Measurements from ENCODE around the gene LIPC.

LIPC gene

DNA sequence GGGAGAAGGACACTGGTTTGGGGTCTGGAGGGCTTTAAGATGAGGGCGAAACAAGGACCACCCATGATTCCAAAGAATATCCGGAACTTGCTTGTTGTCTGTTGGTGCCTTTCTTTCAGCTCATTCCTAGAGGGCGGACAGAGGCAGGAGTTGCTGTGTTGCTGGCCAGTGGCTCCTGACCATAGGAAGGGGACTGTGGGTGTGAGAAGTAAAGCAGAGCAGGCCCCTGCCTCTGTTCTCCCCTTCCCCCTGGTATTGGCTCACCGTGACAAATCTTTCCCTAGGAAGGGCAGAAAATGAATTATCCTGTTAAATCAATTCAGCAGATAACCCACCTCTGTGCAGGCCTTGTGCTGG lies 89.1 kb downstream of the LIPC start:
- no peak for DNase-seq

DNA sequence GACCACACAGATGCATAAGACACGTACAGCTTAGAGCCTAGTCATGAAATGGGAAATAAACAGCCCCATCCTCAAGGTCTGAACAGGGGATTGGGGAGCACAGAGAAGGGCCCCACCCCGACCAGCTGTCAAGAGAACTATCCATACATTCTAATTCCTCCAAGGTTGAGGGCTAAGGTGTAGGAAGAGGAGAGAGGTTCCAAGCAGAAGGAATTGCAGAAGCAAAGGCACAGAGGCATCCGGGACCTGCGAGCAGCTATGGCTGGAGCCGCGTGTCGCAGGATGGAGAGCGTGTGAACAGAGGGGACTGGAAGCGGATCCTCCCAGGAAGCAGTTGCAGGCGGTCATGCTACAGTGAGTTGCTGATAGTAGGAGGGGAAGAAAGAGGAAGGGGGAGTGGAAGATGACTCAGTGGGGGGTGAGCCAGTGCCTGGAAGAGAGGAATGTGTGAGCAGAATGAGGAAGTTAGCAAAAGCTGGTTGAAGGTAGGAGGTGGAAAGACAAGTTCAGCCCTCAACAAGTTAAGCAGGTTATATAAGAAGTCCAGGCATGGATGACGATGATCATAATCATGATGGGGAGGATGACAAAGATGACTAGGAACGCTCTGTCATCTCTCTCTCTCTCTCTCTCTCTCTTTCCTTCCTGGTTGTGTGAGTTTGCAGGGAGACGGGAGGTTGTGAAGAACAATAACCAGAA lies 89.7 kb downstream of the LIPC start:
- DNase-seq, result no peak

DNA sequence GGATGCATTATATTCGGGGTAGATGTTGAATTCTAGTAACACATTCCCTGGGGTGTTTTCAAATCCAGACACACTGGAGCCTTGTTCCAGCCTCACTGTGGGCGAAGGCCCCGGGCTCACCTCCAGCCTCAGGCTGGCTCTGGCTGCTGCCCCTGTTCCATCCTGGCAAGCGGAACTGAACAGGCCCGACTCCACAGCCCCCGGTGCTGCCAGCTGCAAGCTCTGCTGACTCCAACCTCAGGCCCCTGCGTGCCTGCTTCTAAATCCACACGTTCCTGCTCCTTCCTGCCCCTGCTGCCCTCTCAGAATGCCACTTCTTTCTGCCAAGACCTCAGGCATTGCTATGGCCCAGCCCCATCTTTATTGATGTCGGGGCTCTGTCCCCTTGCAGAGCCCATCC lies 90.6 kb downstream of the LIPC start:
- no peak for DNase-seq

DNA sequence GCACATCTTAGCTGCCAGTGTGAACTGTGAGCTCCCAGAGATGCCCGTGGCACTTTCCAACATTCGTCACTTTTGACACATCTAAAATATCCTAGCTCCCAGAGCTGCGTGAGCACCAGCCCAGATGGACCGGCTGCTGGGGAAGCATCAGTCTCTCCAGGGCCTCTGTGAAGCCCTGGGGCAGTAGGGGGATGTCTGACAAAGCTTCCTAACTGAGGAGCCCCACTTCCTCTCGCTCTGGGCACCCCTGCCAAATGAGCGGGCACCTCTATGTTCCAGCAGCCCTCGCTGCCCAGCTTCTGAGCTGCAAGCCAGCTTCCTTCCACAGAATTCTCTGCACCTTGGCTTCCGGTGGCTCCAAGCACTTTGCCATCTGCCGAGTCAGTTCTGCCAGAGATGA lies 91.1 kb downstream of the LIPC start:
- no peak for DNase-seq

DNA sequence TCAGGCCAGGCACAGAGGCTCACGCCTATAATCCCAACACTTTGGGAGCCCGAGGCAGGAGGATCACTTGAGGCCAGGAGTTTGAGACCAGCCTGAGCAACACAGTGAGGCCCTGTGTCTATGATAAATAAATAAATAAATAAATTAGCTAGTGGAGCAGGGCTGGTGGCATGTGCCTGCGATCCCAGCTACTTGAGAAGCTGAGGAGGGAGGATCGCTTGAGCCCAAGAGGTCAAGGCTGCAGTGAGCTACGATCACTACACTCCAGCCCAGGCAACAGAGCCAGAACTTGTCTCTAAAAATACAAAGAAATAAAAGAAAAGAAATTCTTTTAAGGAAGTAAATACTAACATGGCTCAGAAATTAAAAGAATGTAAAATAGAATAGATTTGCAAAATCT lies 91.8 kb downstream of the LIPC start:
- no peak for DNase-seq

DNA sequence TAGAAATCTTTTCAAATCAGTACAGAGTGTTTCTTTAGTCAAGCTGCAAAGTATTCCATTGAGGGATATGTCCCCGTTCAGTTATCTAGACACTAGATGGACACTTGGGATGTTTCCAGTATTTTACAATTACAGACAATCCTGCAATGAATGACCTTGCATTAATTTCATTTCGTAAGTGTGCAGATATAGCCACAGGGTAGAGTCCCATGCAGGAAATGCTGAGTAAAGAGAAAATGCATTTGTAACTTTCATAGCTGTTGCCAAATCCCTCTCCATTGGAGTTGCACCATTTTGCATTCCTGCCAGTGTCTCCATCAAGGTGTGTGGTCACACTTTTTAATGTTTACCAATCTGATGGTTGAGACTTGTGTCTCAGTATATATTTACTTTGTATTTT lies 92.5 kb downstream of the LIPC start:
- no peak for DNase-seq

DNA sequence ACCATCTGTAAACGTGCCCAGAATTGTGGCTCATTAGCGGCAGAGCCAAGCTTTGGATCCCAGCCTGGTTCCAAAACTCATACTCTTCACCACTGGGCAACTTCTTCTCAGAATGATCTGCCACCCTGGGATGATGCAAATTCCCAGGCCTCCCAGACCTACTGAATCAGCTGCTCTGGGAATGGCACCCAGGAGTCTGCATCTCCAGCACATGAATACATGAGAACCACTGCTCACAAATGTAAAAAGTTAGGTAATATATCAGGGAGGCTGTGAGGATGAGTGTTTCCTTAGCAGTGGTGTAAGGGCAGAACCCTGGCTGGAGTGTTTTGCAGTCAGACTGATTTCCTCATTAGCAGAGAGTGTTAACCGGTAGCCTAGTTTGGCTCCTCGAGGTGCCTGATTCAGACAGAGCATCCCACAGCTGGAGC lies 94.2 kb downstream of the LIPC start:
- DNase-seq, result no peak

DNA sequence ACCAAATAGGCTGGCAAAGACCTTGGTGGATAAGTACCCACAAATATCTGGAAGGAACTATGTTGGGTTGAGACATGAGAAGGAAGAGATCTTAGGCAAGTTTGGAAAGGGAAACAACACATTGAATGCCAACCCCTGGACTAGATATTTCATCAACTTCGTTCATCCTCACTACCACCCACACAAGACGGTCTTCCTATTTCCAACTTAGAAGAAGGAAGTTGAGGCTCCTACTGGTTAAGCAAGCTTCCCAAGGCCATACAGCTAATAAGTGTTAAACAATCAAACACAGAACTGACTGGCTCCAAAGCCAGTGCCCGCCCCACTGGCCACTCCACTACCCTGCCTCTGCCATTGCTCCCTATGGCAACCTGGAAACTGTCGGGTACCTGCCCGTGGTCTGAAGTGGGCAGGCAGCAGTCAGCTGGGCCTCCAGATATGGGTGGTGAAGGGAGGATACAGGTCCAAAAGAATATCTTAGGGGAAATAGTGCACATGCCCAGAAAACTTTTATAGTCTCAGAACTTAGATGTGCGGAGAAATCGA lies 94.9 kb downstream of the LIPC start:
- DNase-seq, result no peak

DNA sequence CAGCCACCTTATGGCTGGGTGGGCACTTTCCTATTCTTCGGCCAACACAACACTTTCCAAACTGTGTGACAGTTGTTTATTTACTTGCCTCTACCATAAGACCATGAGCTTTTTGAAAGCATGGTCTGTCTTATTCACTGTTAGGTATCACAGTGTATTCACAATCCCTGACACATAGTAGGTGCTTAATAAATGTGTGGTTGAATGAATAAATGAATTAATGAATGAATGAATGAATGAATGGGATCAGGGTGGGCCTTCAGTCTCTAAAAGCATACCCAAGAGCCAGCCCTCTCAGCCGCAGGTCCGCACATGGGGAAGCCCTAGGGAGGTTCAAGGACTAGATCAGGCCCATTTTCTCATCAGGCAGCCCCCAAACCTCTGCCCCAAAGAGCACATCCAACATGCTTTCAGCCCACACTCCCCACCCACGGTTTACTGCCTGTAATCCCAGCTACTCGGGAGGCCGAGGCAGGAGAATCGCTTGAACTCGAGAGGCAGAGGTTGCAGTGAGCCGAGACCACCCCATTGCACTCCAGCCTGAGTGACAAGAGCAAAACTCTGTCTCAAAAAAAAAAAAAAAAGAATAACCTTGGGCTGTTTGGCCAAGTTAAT lies 95.9 kb downstream of the LIPC start:
- no peak for DNase-seq

DNA sequence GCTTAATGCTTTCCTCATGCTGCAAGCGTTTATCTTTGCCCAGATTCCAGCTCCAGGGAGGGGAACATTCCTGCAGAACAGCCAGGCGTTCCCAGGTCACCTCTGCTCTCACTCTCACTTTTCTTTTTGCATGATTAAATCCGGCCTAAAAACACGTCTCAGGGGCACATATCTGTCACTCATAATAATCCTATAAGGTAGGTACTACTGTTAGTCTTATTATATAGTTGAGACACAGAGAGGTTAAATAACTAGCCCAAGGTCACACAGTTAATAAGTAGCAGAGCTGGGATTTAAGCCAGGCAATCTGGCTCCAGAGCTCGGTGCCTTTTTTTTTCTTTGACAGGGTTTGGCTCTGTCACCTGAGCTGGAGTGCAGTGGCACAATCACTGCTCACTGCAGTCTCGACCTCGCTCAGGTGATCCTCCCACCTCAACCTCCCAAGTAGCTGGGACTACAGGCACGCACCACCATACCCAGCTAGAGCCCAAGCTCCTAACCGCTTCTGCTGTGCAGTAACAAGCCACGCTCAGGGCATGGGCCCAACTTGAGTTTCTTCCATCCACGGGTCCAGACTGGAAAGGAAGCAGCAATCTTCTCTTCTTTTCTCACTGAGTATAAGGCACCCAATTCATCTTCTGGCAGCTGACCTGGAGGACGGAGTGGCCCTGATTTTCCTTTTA lies 96.5 kb downstream of the LIPC start:
- DNase-seq, result no peak

DNA sequence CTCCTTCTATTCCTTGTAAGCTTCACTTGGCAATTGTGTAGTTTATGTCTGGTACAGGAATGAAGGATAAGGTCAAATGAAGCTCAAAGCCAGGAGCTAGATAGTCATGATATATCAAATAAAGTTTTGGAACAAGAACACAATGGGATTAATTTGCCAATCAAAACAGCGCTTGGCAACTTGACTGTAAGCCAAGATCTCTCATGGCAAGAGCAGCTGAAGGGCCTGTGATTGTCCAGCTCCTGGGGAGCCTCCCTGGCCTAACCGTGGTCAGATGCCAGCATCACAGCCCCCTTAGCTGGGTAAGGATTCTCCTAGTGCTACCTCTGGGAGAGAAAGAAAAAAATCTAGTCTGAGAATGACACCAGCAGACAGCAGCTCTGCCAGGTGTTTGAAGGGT lies 97.2 kb downstream of the LIPC start:
- no peak for DNase-seq

DNA sequence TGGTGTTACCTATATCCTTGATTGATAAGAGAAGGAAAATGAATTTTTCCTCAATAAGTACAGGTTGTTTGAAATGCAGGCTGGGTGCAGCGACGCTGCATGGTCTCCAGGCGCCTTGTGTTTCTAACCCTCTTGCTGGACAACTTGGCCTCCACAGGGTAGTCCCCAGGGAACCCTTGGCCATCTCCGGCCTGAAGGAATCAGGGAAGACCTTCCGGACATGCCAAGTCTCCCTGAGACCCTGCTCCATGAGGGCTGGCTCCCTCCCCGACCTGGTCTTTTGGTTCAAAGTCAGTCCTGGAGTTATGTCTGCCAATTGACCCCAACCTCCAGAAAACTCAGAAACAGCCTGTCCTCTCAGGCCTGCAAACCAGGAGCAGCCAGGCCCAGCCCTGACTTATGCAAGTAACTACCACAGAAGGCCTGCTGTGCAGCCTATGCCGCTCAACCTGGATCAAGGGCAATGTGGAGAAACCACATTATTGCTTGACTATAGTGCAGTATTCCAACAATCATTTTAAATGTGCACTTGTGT lies 98.3 kb downstream of the LIPC start:
- DNase-seq, result no peak

DNA sequence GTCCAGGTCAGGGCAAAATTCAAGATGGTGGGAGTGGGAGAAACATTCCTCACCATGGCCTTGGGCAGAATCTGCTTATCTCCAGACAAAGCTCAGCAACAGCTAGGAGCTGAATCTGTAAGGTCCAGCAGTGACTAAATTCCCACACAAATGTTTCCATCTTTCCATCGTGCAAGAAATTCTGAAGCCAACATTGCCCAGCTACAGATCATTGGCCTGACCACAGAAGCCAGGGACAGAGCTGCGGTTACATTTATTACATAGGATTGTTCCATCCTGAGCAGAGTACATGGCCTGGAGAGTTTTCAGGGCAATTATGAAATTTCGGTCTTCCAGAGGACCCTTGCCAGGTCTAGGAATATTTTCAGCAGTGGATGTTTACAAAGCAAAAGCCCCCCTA lies 100.3 kb downstream of the LIPC start:
- DNase-seq, result no peak

DNA sequence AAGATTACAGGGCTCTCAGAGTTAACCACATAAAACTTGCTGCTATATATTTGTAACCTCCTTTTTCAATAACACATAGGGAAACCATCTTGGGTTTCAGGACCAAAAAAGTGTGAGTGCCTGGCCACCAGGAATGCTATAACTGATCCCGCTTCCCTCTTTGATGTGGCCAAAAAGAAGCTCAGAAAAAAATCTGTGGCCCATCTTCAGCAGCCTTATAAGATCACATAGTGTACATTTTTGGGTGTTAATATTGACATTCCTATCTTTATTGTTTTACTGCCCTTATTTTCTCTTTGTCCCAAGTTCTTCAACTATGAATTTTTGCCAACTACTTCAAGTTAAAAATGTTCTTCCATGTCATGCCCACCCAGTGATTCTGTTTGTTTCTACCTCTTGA lies 102.8 kb downstream of the LIPC start:
- no peak for DNase-seq

DNA sequence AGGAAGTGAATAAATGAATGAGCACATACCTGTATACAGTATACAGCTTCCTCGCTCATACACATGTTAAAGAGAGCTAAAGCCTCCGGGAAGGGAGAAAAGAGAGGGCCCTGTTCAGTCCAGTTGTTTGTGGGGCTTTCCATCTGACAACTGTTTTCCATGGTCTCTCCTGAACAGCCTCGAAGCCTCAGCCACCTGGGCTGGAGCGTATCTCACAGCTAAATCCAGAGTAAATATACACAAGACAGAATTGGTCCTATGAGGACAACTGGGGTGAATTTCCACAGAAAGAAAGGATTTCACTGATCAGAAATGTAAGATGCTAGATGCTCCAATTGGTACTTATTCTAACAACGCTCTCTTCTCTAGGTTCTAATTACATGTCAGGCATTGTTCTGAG lies 103.5 kb downstream of the LIPC start:
- no peak for DNase-seq

DNA sequence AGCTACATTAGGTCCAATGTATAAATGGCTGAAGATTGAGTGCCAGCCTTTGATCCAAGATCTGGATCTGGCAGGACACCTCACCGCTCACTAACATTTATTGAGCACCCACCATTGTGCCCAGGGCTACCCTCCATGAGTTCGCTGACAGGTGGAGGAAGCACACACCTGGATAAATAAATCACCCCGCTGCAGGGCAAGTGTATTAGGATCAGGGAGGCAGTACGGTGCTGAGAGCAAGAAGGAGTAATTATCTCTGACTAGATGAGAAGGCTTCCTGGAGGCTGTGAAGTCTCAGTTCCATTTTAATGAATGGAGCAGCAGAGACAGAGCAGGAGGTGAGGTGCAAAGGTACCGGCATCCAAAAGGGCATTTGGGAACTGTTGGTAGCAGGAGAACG lies 104.1 kb downstream of the LIPC start:
- no peak for DNase-seq

DNA sequence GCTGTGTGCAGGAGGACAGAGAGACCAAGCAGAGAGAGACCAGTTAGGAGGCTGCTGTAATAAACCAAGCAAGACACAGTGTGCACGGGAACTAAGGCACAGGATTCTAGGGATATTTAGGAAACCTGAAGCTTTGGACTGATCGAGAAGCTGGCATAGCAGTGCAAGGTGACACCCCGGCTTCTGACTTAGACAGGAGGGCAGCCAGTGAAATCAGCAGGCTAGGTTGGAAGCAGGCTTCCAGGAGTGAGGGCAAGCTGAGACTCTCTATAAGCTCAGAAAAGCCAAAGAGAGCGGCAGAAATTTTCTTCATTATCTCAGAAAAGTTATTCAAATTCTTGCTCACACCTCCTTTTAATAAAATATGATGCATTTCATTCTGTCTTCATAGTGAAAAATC lies 104.6 kb downstream of the LIPC start:
- no peak for DNase-seq

DNA sequence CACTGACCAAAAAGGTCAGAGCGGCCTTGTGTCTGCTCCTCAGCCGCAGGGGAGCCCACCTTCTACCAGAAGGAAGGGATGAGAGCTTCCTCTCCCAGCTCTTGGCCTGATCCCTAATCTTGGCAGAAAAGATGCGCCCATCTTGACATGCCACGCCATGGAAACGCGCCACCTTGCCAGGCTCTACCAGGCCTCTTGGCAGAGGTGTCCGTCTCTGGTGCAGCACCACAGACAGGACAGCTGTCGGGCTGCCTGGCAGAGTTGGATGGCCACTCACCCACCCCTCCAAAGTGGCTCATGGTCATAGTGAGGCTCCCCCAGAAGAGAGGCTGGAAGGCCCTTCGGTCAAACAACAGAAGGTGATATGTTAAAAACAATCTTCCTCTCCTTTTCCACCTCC lies 105.2 kb downstream of the LIPC start:
- DNase-seq, result no peak

DNA sequence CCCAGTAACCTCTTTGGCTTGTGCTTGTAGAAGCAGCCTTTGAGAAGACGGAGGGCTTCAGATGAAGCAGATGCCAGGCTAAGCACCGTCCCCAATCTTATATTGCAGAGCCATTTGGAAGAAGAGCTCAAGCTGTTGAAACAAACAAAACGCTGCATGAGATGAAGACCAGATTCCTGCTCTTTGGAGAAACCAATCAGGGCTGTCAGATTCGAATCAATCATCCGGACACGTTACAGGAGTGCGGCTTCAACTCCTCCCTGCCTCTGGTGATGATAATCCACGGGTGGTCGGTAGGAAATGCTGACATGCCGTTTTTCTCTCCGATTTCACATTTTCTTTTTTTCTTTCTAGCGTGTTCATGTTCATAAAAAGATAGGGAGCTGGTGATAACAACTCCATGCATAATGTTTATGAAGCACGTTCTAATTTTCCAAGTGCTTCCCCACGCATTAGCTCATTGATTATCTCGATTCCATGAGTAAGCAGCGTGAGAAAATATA lies 106.5 kb downstream of the LIPC start:
- no peak for DNase-seq

DNA sequence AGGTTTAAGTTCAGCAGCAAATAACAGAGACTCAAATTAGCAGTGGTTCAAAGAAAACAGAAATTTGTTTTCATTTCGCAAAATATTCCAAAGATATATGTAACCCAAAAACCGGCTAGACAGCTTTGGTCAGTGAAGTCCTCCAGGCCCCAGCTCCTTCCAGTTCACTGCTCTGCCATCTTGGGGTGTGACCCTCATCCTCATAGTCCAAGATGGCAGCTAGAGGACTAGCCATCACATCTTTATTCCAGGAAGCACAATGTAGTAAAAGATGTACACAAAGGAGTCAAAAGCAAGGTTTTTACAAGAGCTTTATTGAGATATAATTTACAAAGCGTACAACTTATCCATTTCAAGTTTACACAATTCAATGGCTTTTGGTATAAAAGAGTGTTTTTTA lies 107.1 kb downstream of the LIPC start:
- no peak for DNase-seq

DNA sequence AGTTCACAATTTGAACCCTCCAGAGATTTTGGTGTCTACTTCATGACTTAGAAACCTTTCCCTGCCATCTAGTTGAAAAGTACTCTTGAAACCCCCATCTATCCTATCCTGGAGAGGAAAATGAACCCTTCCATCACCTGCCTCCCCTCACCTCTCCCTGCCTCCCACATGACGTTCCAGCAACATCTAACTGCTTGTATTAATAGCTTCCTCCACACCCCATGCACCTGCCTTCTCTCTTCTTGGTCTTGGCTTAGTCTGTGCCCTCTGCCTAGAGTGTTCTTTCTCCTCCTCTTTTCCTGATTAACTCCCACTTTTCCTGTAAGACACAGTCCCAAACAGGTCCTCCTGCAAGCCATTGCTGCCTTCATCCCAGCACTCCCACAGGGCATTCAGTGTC lies 107.8 kb downstream of the LIPC start:
- DNase-seq, result no peak

DNA sequence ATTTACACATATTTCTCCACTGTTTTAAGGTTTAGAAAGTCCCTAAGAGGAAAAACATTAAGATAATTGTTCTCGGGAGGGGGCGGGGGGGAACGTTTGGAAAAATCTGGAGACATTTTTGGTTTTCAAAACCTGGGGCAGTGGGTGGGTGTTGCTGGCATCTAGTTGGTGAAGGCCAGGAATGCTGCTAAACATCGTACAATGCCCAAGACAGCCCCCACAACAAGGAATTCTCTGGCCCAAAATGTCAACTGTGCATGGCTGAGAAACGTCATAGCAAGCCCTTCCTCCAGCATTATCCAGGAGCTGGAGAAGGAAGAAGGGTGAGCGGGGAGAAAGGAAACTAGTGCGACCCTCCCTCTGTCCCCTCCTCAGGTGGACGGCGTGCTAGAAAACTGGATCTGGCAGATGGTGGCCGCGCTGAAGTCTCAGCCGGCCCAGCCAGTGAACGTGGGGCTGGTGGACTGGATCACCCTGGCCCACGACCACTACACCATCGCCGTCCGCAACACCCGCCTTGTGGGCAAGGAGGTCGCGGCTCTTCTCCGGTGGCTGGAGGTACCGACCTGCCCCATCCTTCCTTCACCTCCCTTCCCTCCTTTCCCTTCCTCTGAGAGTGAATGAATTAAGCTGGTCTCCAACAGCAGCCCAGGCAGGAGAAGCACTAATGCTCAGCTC lies 109.8 kb downstream of the LIPC start:
- DNase-seq, result no peak

DNA sequence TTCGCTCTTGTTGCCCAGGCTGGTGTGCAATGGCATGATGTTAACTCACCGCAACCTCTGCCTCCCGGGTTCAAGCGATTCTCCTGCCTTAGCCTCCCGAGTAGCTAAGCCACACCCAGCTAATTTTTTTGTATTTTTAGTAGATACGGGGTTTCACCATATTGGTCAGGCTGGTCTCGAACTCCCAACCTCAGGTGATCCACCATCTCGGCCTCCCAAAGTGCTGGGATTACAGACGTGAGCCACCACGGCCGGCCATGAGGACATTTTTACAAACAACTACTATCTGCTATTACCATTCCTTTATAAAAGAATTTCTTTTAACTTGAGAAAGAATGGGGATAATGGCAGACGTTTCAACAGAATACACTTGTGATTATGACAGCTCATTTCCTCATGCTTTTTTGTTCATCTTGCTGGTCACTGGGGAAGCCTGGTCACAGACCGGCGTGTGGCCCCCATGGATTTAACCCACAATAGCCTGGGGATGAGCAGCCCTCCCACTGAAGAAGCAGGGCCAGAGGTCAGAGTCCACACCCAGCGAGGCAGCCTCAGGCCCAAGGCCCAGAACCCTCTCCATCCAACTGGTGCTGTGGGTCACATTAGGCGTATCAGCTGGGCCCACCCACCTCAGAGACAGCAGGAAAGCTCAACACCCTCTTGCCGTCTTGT lies 112.0 kb downstream of the LIPC start:
- DNase-seq, result no peak

Measured in stimulated activated CD4-positive, alpha-beta T cell treated with anti-CD3 and anti-CD28 coated beads, Interleukin-12 subunit alpha, Interleukin-12 subunit beta, amount 100 ng/mL, for 4 hours (primary cell).